SHP77 (cell line): ENCODE measurements around the gene CASK.
A peak's percentile ranks its signal among the peaks of the same experiment; 100 is the strongest.
"Not testable (repeated sequence)": the region's sequence is repeated elsewhere in the genome, so short reads cannot be mapped to it uniquely, and the experiment has no call there.

ENCODE experiments used
- DNase-seq, 2 experiments: peaks; one replicate each; lab custom pipeline; 2025; lab: John Stamatoyannopoulos, UW

Gene CASK

GRCh38 chrX:41629539-41629938, 293.8 kb downstream of the CASK start:
- no peak for DNase-seq

DNA sequence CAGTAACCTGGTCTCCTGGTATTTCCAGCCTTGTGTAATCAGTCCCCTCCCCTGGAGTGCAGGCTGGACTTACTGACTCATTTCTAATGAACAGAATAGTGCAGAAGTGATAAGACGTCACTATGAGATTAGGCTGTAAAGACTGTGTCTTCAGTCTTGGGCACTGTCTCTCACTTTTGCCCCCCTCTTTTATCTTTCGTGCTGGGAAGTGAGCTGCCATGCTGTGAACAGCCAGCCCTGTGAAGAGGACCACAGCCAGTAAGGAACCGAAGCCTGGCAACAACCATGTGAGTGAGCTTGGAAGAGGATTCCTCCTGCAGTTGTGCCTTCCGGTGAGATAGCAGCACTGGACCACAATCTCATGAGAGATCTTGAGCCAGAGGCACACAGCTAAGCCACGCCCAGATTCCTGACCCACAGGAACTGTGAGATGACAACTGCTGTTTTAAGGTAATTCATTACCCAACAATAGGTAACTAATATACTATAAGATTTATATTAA, 302.1 kb downstream of the CASK start:
- DNase-seq: no peak

- DNase-seq: no peak
Observed at GRCh38 chrX:41619221-41619620, 304.1 kb downstream of the CASK start.

- DNase-seq: no peak
Observed at GRCh38 chrX:41616935-41617334, 306.4 kb downstream of the CASK start.

DNA sequence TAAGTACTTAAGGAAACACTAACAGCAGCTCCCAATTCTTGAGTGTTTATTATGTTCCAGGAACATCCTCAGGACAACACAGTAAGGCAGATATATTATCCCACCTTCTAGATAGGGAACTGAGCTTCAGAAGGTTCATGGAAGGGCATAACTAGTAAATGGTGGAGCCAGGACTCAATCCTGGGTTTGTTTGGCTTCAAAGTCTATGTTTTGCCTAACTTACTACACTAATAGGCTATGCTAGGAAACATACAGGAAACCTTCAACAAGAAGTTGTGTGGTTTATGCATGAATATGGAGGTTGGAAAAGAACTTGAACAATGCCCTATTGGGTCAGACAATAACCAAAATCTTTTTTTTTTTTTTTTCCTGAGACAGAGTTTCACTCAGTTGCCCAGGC, 307.1 kb downstream of the CASK start:
- DNase-seq: no peak

- no peak for DNase-seq
Observed at GRCh38 chrX:41608244-41608643, 315.1 kb downstream of the CASK start.

DNA sequence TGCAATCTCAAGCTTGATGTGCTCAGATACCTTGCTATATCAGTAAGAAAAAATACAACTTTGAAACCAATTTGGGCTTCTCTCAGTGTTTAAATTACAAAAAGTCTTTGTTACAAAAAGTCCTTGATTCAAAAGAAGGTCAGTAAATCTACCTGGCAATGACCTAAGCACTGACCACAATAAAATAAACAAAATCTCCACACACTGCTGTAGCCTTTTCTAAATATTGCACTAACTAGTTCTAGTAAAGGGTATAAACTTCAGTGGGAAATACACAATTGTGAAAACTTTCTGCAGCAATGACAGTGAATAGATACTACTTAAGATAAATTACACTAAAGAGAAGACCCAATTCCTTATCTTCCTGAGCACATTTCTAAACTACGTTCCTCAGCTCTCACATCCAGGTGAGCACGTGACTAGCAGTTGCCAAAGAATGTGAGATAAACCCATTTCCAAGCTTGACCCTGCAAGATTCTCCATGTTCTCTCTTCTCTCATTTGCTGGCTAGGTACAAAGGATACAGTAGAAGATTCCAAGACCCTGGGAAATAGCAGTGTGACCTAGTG, 316.0 kb downstream of the CASK start:
- DNase-seq: no peak

- DNase-seq: not testable (repeated sequence)
Observed at GRCh38 chrX:41606057-41606456, 317.3 kb downstream of the CASK start.

GRCh38 chrX:41604766-41605543, 318.4 kb downstream of the CASK start:
- DNase-seq: no peak

DNA sequence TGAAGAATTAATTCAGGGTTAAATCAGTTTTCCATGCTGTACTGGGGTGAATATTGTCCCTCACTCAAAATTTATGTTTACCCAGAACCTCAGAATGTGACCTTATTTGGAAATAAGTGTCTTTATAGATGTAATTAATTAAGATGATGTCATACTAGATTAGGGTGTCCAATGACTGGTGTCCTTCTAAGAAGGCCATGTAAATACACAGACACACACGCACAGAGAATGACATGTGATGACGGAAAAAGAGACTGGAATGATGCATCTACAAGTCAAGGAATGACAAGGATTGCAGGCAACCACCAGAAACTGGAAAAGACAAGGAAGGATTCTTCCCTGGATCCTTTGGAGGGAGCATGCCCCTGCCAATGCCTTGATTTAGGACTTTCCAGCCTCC, 319.2 kb downstream of the CASK start:
- DNase-seq: no peak

DNA sequence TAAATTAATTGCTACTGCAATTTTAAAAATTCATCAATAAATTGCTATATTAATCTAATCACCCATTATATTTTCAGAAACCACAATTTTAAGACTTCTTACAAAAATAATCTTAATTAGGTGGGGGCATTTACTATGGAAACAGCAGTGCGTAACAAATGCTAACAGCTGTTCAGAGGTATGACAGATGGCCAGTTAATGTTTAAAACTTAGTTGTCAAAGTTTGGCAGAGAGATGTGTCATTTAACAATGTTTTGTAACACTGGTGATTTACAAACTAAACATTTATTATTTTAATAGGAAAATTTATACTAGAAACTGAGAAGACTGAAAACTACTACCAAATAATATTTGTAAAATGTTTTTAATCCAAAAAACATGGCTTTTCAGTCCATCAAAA, 319.8 kb downstream of the CASK start:
- DNase-seq: no peak

GRCh38 chrX:41602816-41603345, 320.5 kb downstream of the CASK start:
- DNase-seq: no peak

DNA sequence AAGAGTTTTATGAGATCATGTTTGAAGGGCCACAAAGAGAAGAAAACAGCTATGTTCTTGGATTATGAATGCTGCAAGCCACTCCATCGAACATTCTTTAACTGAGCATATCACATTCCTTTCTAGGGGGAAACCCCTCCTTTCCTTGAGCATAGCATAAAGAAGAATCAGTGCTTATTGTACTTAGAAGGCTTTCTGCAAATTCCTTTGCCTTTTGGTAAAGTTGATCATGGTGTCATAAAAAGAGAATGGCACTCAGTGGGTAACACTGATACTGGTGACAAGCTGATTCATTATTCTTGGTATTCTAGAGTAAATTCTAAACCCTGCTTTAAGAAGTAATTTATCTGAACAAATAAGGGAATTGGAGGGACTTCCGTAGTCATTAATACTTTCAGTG, 323.1 kb downstream of the CASK start:
- no peak for DNase-seq

GRCh38 chrX:41599507-41599906, 323.8 kb downstream of the CASK start:
- DNase-seq: no peak

GRCh38 chrX:41596596-41596995, 326.8 kb downstream of the CASK start:
- DNase-seq: no peak

- DNase-seq: no peak
Observed at GRCh38 chrX:41594634-41595033, 328.7 kb downstream of the CASK start.

DNA sequence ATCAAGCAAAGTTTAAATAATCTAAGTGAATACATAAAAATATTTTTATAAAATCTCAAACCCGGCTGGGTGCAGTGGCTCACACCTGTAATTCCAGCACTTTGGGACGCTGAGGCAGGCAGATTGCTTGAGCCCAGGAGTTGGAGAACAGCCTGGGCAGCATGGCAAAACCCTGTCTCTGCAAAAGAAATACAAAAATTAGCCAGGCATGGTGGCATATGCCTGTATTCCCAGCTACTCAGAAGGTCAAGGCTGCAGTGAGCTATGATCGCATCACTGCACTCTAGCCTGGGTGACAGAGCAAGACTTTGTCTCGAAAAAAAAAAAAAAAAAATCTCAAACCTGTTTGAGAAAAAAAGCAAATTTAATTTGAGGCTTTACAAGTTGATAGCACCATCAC, 331.4 kb downstream of the CASK start:
- DNase-seq: no peak

GRCh38 chrX:41590641-41591040, 332.7 kb downstream of the CASK start:
- DNase-seq: no peak

GRCh38 chrX:41589634-41590270, 333.6 kb downstream of the CASK start:
- no peak for DNase-seq

DNA sequence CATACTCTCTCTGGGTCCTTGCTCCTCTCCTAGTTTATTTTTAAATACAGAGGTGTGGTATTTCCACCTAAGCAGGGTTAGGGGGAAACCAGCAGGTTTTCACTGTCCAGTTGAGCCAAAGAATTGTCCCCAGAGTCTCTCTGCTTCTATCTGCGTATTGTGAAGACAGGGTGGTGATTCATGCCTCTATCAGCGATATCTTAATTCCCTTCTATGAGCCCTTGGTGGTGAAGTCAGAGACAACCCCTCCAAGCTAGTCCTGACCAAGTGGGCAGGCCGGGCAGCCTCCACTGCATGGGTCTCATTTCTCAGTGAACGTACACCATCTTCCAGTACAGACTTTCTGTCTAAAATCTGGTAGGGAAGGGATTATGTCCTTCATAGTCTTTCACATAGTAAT, 335.1 kb downstream of the CASK start:
- no peak for DNase-seq

DNA sequence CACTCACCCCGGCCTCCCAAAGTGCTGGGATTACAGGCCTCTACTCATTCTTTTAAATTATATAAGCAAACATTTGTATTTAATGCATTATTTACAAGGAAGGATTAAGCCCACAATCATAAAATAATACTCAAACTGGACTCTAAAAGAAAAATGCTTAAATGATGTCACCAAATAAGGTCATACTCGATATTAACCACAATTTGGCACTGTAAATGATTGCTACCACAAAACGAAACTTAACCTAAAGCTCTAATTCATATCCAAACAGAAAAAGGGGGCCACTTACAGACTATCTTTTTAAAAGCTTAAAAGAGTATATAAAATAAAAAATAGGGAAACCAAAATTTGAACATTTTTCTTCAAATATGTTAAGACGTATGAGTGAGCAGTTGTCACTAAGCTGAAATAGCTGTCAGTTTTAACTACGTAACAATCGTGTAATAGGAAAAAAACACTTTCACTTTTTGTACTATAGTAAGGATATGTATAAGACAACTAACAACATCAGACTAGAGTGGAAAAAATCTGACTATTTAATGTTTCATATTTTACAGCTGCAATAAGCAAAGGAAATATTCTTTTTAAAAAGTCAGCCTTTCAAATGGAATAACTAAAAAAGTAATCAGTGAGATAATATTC, 342.8 kb downstream of the CASK start:
- DNase-seq: no peak

- DNase-seq: no peak
Observed at GRCh38 chrX:41563876-41564275, 359.5 kb downstream of the CASK start.

DNA sequence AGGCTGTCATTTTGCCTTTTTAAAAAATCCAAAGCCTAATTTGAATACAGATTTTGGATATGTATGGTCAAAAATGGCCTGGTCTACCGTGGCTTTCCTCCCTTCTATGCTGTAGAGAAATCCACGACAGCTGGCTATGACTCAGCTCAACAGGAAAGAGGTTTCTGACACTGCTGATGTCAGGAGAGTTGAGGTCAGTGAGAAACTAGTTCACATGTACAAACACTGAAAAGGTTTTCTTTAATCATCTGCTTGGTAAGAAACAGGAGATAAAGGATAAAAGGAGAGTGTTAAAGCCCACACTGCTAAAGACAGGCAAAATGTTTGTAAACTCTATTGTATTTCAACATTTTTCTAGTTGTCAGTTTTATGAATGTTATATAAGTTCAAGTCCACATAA, 362.3 kb downstream of the CASK start:
- peak; percentile 0 to 12 for DNase-seq
